A673 (cell line): ENCODE measurements around the gene C10orf143. TPM values are rescaled to one million over a fixed set of nuclear protein-coding genes. Genes with fewer than 3 reads are reported as not detected.

Experiments
- BruUV-seq: library from RNA; stranded (reverse); fragments of 400-500 nt; replicated peaks from 2 replicates; lab custom pipeline; 2021; lab: Mats Ljungman, UMichigan
- CTCF ChIA-PET: fragments of 300-600 bp; sonication (Branson Sonifier 250); formaldehyde crosslinking; loops from one replicate; lab custom pipeline; 2022; ENCODE audit warnings: antibody characterized with exemption; lab: Charles Lee
- POLR2A ChIA-PET: fragments of 300-600 bp; sonication (Branson Sonifier 250); formaldehyde crosslinking; loops from one replicate; lab custom pipeline; 2022; ENCODE audit warnings: antibody characterized with exemption; ENCODE audit not compliant: low non-redundant PET; lab: Charles Lee
- DNase-seq: peaks from one replicate; pipeline ENCODE4 v3.0.0-alpha.2; 2015; ENCODE audit warnings: low spot score
- H3K27ac ChIP-seq: fragments of 200-600 bp; sonication (generic); 2 replicates; pipeline ENCODE4 v1.5.1; 2016; ENCODE audit warnings: mixed run types, low read depth, mild to moderate bottlenecking, mixed read lengths, antibody characterized with exemption, low read length; ENCODE audit not compliant: poor library complexity, severe bottlenecking
- H3K27me3 ChIP-seq: fragments of 200-600 bp; sonication (generic); replicated peaks from 2 replicates; pipeline ENCODE4 v1.6.1; 2017; ENCODE audit warnings: mixed run types, low read depth, mild to moderate bottlenecking, mixed read lengths, antibody characterized with exemption, low read length; ENCODE audit not compliant: insufficient read depth, poor library complexity
- H3K36me3 ChIP-seq: fragments of 200-600 bp; sonication (generic); 2 replicates; pipeline ENCODE4 v1.6.1; 2016; ENCODE audit warnings: mixed run types, mild to moderate bottlenecking, mixed read lengths, antibody characterized with exemption, low read length; ENCODE audit not compliant: insufficient read depth, poor library complexity, severe bottlenecking
- H3K4me1 ChIP-seq: fragments of 200-600 bp; sonication (generic); 2 replicates; pipeline ENCODE4 v1.6.1; 2017; ENCODE audit warnings: mixed run types, mild to moderate bottlenecking, mixed read lengths, antibody characterized with exemption, low read length; ENCODE audit not compliant: insufficient read depth, poor library complexity, severe bottlenecking
- H3K4me3 ChIP-seq: fragments of 200-600 bp; sonication (generic); 2 replicates; pipeline ENCODE4 v1.5.1; 2016; ENCODE audit warnings: low read depth, mixed run types, mild to moderate bottlenecking, mixed read lengths, low read length; ENCODE audit not compliant: poor library complexity, severe bottlenecking
- H3K9me3 ChIP-seq: fragments of 200-600 bp; sonication (generic); 2 replicates; pipeline ENCODE4 v1.6.1; 2016; ENCODE audit warnings: mixed run types, low read depth, mild to moderate bottlenecking, mixed read lengths, antibody characterized with exemption, low read length; ENCODE audit not compliant: poor library complexity, severe bottlenecking
- EZH2 ChIP-seq: fragments of 200-600 bp; sonication (generic); IDR thresholded peaks from 2 replicates; pipeline ENCODE4 v1.6.1; 2017; ENCODE audit warnings: borderline replicate concordance, low read depth, mild to moderate bottlenecking, mixed read lengths, antibody characterized with exemption, low read length; ENCODE audit not compliant: poor library complexity, severe bottlenecking
- intact Hi-C: fragments of 100-400 bp; cut with micrococcal nuclease; formaldehyde crosslinking; loops from one replicate; pipeline ENCODE4 v1.10.0; 2022; ENCODE audit not compliant: unreplicated experiment
- total RNA-seq: library from RNA; stranded (reverse); gene quantifications from 2 replicates; pipeline ENCODE4 v1.2.3, GENCODE V29; 2021
- TF ChIP-seq, protein P1 (sequence below): fragments of 300-800, 200-600 bp; sonication (generic); conservative IDR thresholded peaks from 2 replicates; pipeline ENCODE4 v1.5.1; 2017; ENCODE audit warnings: low read depth, mild to moderate bottlenecking, antibody characterized with exemption, low read length, moderate library complexity, mixed read lengths

Gene C10orf143
- total RNA-seq, 1 experiment from 2014 or later = 1.8 TPM

DNA sequence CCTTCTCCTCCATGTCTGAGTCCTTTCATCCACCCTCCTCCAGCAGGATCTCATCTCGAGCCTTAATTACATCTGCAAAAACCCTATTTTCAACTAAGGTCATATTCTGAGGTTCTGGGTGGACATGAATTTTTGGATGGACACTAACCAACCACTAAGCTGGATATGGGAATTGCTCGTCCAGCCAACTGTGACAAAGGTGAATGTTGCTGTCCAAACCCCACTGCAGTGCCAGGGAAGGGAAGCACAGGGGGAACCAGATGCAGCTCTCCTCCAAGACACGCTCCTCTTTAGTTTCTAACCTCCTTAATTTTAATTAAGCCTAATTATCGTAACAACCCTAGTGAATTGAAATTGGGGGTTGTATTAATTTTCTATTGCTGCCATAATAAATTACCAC is 81.4 kb downstream of the C10orf143 start:
- intact Hi-C loops = no loop called here
- ChIA-PET CTCF (no interaction called here), POLR2A (no interaction called here)
- no peaks in the 10 kb centered on the region for H3K36me3 ChIP-seq
- no peak overlapping the region for H3K27ac ChIP-seq
- H3K4me3 ChIP-seq = no peak overlapping the region
- TF ChIP-seq EZH2 = no peak
- TF ChIP-seq, protein P1, sequence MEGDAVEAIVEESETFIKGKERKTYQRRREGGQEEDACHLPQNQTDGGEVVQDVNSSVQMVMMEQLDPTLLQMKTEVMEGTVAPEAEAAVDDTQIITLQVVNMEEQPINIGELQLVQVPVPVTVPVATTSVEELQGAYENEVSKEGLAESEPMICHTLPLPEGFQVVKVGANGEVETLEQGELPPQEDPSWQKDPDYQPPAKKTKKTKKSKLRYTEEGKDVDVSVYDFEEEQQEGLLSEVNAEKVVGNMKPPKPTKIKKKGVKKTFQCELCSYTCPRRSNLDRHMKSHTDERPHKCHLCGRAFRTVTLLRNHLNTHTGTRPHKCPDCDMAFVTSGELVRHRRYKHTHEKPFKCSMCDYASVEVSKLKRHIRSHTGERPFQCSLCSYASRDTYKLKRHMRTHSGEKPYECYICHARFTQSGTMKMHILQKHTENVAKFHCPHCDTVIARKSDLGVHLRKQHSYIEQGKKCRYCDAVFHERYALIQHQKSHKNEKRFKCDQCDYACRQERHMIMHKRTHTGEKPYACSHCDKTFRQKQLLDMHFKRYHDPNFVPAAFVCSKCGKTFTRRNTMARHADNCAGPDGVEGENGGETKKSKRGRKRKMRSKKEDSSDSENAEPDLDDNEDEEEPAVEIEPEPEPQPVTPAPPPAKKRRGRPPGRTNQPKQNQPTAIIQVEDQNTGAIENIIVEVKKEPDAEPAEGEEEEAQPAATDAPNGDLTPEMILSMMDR = no peak
- H3K9me3 ChIP-seq = no peaks in the 10 kb centered on the region
- DNase-seq = no peak
- H3K27me3 ChIP-seq = peaks cover 10% of the 10 kb centered on the region
- H3K4me1 ChIP-seq = no peaks in the 10 kb centered on the region
- no TSS peak for BruUV-seq

DNA sequence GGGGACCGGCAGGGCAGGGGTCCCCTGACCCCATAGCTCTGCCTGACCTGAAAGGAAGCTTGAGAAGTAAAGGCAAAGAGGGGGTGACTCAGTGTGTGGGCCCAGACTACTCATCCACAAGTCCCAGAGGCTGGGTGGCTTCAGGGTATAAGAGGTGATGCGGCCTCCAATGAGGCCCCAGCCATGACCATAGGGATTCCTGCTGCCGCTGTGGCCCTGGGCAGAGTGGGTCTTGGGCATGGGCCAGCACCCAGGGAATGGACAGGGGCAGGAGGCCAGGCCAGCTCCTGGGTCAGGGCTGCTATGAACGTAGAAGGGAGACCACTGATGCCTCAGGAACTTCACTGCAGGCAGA is 82.2 kb downstream of the C10orf143 start:
- intact Hi-C loops = no loop called here

DNA sequence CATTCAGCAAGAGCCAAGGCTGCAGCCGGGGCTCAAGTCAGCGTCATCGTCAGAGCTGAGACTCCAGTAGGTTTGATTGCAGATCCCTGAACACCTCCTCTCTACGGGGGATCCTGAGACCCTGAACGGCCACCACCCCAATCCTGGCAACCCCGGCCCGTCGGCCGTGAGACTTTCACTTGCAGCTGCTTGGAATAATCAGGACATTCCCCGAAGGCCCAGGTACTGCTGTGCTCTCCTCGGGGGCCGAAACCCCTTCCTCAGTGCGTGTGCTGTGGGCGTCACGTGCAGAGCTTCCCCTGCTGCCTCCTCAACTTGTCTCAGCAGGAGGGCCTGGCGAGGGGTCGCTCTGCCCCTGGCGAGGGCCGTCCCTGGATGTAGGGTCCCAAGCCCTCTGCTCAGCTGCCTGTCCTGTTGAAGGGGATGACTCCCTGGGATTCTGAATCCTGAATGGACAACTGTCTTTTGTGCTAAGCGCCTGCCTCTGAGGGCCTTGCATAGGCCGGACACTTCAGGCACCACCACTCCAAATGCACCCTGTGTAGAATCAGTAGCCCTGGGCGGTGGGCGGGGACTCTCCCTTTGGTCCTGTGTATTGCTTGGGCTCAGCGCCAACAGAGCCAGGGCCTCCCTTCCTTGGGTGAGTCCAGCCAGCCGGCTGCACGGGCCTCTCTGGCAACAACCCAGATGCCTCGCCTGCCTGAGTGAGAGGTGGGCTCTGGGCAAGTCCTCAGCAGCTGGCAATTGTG is 82.7 kb downstream of the C10orf143 start:
- Histone ChIP-seq H3K4me3 (no peak overlapping the region), H3K9me3 (no peaks in the 10 kb centered on the region), H3K27ac (no peak overlapping the region), H3K27me3 (peaks cover 6% of the 10 kb centered on the region), H3K36me3 (no peaks in the 10 kb centered on the region), H3K4me1 (no peaks in the 10 kb centered on the region)
- no peak for TF ChIP-seq EZH2
- TF ChIP-seq, protein P1 = no peak
- no peak for DNase-seq
- ChIA-PET POLR2A (no interaction called here), CTCF (no interaction called here)
- no TSS peak for BruUV-seq
- intact Hi-C loops = no loop called here

More for the DNA sequence above, 82.2 kb downstream of the C10orf143 start:
- POLR2A ChIA-PET = no interaction called here
- Histone ChIP-seq H3K27me3 (peaks cover 6% of the 10 kb centered on the region), H3K27ac (no peak overlapping the region), H3K4me3 (no peak overlapping the region), H3K9me3 (no peaks in the 10 kb centered on the region), H3K36me3 (no peaks in the 10 kb centered on the region), H3K4me1 (no peaks in the 10 kb centered on the region)
- no peak for DNase-seq
- CTCF ChIA-PET = no interaction called here
- BruUV-seq = no TSS peak
- TF ChIP-seq, protein P1 = no peak
